T-helper 2 cell treated with Interferon-gamma antibody and Interleukin-4, amounts not matched to agents 100 ng/mL and 5 ng/mL, for 36 hours (primary cell): ENCODE data around the gene PLA2G2A. TPM values are rescaled to one million over a fixed set of nuclear protein-coding genes. Genes with fewer than 3 reads are reported as not detected.
"Not testable (repeated sequence)": the region's sequence is repeated elsewhere in the genome, so short reads cannot be mapped to it uniquely, and the experiment has no call there.

Source experiments
- intact Hi-C: fragments of 100-400 bp; cut with micrococcal nuclease; formaldehyde crosslinking; loops from one replicate; pipeline ENCODE4 v1.15.1; 2023
- total RNA-seq: library from RNA; stranded (reverse); gene quantifications from 2 replicates; pipeline ENCODE4 v1.2.3, GENCODE V29; 2022

Gene PLA2G2A
- total RNA-seq, 1 donor from 2014 or later: not detected

DNA sequence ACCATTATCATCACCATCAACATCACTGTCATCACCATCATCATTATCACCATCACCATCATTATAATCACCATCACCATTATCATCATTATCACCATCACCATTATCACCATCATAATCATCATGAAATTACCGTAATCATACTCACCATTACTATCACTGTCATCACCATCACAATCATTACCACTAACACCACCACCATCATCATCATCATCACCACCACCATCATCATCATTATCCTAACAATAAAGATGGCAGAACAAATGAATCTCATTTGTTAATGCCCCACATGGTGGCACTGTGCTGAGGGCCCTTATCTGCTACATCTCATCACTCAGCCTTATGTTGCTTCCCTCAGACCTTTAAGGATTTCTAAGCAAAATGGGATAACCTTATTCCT is 46.6 kb downstream of the PLA2G2A start:
- intact Hi-C loops: no loop called here

DNA sequence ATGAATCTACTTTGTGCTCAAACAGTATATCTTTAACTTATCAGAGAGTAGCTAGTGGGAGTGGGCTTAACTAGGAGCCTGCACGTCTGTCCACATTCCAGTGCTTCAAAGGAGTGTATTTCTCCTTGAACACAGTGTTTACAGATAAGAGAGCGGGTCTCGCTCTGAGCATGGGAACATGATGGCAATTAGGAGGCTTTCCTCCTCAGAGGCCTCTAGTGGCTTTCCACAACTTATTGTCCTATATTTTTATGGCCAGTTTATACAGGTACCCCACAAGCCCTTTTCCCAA is 52.3 kb downstream of the PLA2G2A start:
- intact Hi-C loops: not testable (repeated sequence)

DNA sequence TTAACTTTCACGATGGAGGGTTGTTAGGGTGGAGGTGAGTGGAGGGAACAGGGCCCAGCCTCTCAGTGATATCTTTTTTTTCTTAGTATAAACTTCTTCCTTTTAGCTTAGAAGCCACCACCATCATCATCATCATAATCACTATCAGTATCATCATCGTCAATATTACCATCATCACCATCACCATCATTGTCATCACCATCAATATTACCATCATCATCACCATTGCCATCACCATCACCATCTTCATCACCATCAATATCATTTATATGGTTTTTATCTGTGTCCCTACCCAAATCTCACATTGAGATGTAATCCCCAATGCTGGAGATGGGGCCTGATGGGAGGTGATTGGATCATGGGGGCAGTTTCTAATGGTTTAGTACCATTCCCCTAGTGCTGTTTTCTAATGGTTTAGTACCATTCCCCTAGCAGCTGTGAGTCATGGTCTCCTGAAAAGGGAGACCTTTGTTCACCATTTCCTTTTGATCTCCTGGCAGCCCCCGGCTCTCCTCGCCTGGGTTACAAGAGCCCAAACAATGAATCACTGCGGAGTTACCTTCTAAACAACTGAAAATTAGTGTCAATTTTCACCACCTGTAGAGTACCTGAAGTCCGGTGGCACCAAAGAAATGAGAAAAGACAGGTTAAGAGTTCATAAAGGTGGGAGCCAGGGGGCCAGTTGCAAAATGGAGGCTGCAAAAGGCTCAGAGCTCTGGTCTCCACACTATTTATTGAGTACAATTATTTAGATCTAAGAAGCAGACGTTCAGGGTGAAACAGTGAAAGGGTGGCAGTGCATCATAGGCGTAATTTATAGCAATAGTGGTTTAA is 52.9 kb downstream of the PLA2G2A start:
- intact Hi-C loops: no loop called here

Other genes starting within 250 kb of the PLA2G2A start
- 13.6 and 14.7 TPM in 2 replicates for gene TMCO4, start 179.7 kb downstream of the PLA2G2A start, total RNA-seq
- not detected in 2 replicates for gene RNF186, start 164.3 kb downstream of the PLA2G2A start, total RNA-seq
- gene OTUD3, start 97.2 kb downstream of the PLA2G2A start, total RNA-seq: 12.5 and 14.2 TPM in 2 replicates
- gene PLA2G2E, start 56.0 kb downstream of the PLA2G2A start, total RNA-seq: not detected in 2 replicates
- not detected in 2 replicates for gene PLA2G5, start 90.6 kb upstream of the PLA2G2A start, total RNA-seq
- gene PLA2G2D, start 139.9 kb upstream of the PLA2G2A start, total RNA-seq: not detected in 2 replicates
- gene PLA2G2F, start 159.7 kb upstream of the PLA2G2A start, total RNA-seq: not detected in 2 replicates
- gene UBXN10, start 206.5 kb upstream of the PLA2G2A start, total RNA-seq: 0.45 and 0.64 TPM in 2 replicates
- gene PLA2G2C, start 206.9 kb upstream of the PLA2G2A start, total RNA-seq: 0.57 TPM in 1 of 2 replicates, not detected in the other